Keratinocyte (primary cell): ENCODE measurements around the gene RYR2. TPM values are rescaled to one million over a fixed set of nuclear protein-coding genes. Genes with fewer than 3 reads are reported as not detected.

Experiments used
- DNase-seq: peaks from one replicate; pipeline ENCODE4 v3.0.0-alpha.2; 2011; ENCODE audit warnings: low read depth, missing footprints, low spot score
- FAIRE-seq: peaks from 2 replicates; lab custom pipeline; 2011; peaks lifted over from hg19 to GRCh38; lab: Jason Lieb, UNC
- H2AFZ ChIP-seq: 2 replicates; pipeline ENCODE4 v1.6.0; 2012; ENCODE audit warnings: low read length, control low read depth, inconsistent platforms; ENCODE audit not compliant: control insufficient read depth
- H3K27ac ChIP-seq: 2 replicates; pipeline ENCODE4 v1.5.1; 2011; ENCODE audit warnings: low read length; ENCODE audit not compliant: control insufficient read depth, insufficient read depth
- H3K27me3 ChIP-seq: 3 replicates; pipeline ENCODE4 v1.6.0; 2011; ENCODE audit warnings: low read length; ENCODE audit not compliant: control insufficient read depth, insufficient read depth; ENCODE audit errors: extremely low read depth
- H3K36me3 ChIP-seq, 2 experiments: 2 replicates in 1 of 2; 3 replicates in 1 of 2; pipeline ENCODE4 v1.5.1; 2011; ENCODE audit warnings: low read length in 2 of 2, mild to moderate bottlenecking in 1 of 2; ENCODE audit not compliant: control insufficient read depth in 2 of 2, insufficient read depth in 2 of 2; ENCODE audit errors: extremely low read depth in 1 of 2
- H3K4me1 ChIP-seq: 3 replicates; pipeline ENCODE4 v1.5.1; 2011; ENCODE audit warnings: low read length; ENCODE audit not compliant: control insufficient read depth, insufficient read depth; ENCODE audit errors: extremely low read depth
- H3K4me2 ChIP-seq: 3 replicates; pipeline ENCODE4 v1.6.0; 2011; ENCODE audit warnings: low read depth, low read length; ENCODE audit not compliant: control insufficient read depth, insufficient read depth; ENCODE audit errors: extremely low read depth
- H3K4me3 ChIP-seq, 3 experiments: fragments of 200-600 bp in 1 of 3; sonication (generic) in 1 of 3; 2 replicates in 2 of 3; 3 replicates in 1 of 3; pipeline ENCODE4 v1.5.1; 2011 to 2016; ENCODE audit warnings: low read length in 3 of 3, mild to moderate bottlenecking in 3 of 3, control low read depth in 2 of 3, inconsistent platforms in 1 of 3, low read depth in 1 of 3, mixed read lengths in 1 of 3, mixed run types in 1 of 3, moderate library complexity in 1 of 3; ENCODE audit not compliant: control insufficient read depth in 2 of 3, insufficient read depth in 2 of 3; ENCODE audit errors: extremely low read depth in 1 of 3
- H3K79me2 ChIP-seq: 2 replicates; pipeline ENCODE4 v1.6.0; 2012; ENCODE audit warnings: low read length; ENCODE audit not compliant: control insufficient read depth, insufficient read depth
- H3K9ac ChIP-seq: 3 replicates; pipeline ENCODE4 v1.6.0; 2011; ENCODE audit warnings: low read length; ENCODE audit not compliant: control insufficient read depth, insufficient read depth; ENCODE audit errors: extremely low read depth
- H3K9me1 ChIP-seq: 3 replicates; pipeline ENCODE4 v1.6.0; 2011; ENCODE audit warnings: low read length; ENCODE audit not compliant: control insufficient read depth, insufficient read depth; ENCODE audit errors: extremely low read depth
- H3K9me3 ChIP-seq: 2 replicates; pipeline ENCODE4 v1.5.1; 2012; ENCODE audit warnings: low read depth, low read length; ENCODE audit not compliant: control insufficient read depth
- H4K20me1 ChIP-seq: 3 replicates; pipeline ENCODE4 v1.6.0; 2011; ENCODE audit warnings: low read length; ENCODE audit not compliant: control insufficient read depth, insufficient read depth; ENCODE audit errors: extremely low read depth
- EZH2 ChIP-seq: IDR thresholded peaks from one replicate; pipeline ENCODE4 v1.6.1; 2012; ENCODE audit warnings: inconsistent platforms, mild to moderate bottlenecking, low read length, moderate library complexity
- dilution Hi-C: fragments of 300-500 bp; cut with MboI; formaldehyde crosslinking; loops from one replicate; pipeline ENCODE4 v1.7.0; 2020; ENCODE audit warnings: low sequenced_read_pairs; ENCODE audit not compliant: extremely low pct_ligation_motif_present
- polyA plus RNA-seq, 5 experiments: library from polyadenylated mRNA; depleted of rRNA in 3 of 5; stranded (reverse) in 3 of 5; stranded (forward) in 1 of 5; unstranded in 1 of 5; fragments of >200 nt; gene quantifications; 1 replicate in 1 of 5; 2 replicates in 3 of 5; 3 replicates in 1 of 5; pipeline versions ENCODE4 v1.2.1 to v1.2.3, GENCODE V29; 2011 to 2012; ENCODE audit warnings: missing spikeins in 2 of 5, low read depth in 1 of 5, low replicate concordance in 1 of 5
- TF ChIP-seq, protein P1 (sequence below), 3 experiments: IDR thresholded peaks in 1 of 3; conservative IDR thresholded peaks in 1 of 3; optimal IDR thresholded peaks in 1 of 3; 2 replicates in 2 of 3; 3 replicates in 1 of 3; pipeline versions ENCODE3 to v1.5.1; 2011; ENCODE audit warnings: low read length in 3 of 3, mild to moderate bottlenecking in 3 of 3, moderate library complexity in 2 of 3, control low read depth in 1 of 3, inconsistent platforms in 1 of 3; ENCODE audit not compliant: insufficient read depth in 2 of 3; ENCODE audit errors: extremely low read depth in 1 of 3

The RYR2 gene
- polyA plus RNA-seq, 1 donor (not counting 4 experiments of a cell fraction or from before 2014, with no cell fraction given) = 0.05 TPM

DNA sequence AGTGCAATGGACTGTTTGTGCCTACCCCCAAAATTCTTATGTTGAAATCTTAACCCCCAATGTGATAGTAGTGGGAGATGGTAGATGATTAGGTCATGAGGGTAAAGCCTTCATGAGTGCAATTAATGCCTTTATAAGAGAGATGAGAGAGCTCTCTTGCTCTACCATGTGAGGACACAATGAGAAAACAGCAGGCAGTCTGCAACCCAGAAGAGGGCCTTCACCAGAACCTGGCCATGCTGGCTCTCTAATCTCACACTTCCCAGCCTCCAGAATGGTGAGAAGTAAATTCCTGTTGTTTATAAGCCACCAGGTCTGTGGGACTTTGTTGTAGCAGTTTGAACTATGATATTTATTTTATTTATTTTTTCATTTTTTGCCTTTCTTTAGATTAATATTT, 21.0 kb downstream of the RYR2 start:
- Histone ChIP-seq H3K4me1 (no peaks in the 10 kb centered on the region), H3K9ac (no peak overlapping the region), H3K9me3 (no peaks in the 10 kb centered on the region), H3K9me1 (no peaks in the 10 kb centered on the region), H4K20me1 (no peaks in the 10 kb centered on the region), H3K36me3 (no peaks in the 10 kb centered on the region), H3K27ac (no peak overlapping the region), H2AFZ (no peak overlapping the region), H3K4me3 (no peak overlapping the region), H3K27me3 (no peaks in the 10 kb centered on the region), H3K4me2 (no peak overlapping the region), H3K79me2 (no peaks in the 10 kb centered on the region)
- dilution Hi-C loops = no loop called here
- TF ChIP-seq, protein P1, sequence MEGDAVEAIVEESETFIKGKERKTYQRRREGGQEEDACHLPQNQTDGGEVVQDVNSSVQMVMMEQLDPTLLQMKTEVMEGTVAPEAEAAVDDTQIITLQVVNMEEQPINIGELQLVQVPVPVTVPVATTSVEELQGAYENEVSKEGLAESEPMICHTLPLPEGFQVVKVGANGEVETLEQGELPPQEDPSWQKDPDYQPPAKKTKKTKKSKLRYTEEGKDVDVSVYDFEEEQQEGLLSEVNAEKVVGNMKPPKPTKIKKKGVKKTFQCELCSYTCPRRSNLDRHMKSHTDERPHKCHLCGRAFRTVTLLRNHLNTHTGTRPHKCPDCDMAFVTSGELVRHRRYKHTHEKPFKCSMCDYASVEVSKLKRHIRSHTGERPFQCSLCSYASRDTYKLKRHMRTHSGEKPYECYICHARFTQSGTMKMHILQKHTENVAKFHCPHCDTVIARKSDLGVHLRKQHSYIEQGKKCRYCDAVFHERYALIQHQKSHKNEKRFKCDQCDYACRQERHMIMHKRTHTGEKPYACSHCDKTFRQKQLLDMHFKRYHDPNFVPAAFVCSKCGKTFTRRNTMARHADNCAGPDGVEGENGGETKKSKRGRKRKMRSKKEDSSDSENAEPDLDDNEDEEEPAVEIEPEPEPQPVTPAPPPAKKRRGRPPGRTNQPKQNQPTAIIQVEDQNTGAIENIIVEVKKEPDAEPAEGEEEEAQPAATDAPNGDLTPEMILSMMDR (optimal IDR thresholded peaks at IDR 0.05 in 1 of 3, IDR thresholded peaks at IDR 0.05 in 1 of 3, conservative IDR thresholded peaks at IDR 0.05 in 1 of 3; ENCODE audit: extremely low read depth in 1 of 3, insufficient read depth in 2 of 3, low read length in 3 of 3) = no peak
- TF ChIP-seq EZH2 = no peak
- DNase-seq (no peak), FAIRE-seq (no peak)

DNA sequence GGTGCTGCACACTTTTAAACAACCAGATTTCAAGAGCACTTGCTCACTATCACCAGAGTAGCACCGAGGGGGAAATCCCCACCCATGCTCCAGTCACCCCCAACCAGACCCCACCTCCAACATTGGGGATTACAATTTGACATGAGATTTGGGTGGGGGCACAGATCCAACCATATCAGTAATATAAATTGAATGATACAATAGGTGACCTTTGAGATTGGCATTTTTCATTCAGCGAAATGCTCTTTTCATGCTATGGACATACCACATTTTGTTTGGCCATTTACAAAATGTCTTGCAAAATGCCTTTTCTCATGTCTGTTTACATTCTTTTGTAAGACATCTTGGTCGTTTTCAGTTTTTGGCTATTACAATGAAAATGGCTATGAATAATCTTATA, 23.9 kb downstream of the RYR2 start:
- no peak overlapping the region for H2AFZ ChIP-seq
- no peak for FAIRE-seq
- H3K36me3 ChIP-seq = no peaks in the 10 kb centered on the region
- H3K27me3 ChIP-seq = no peaks in the 10 kb centered on the region
- no peaks in the 10 kb centered on the region for H3K9me1 ChIP-seq
- no peak overlapping the region for H3K9ac ChIP-seq
- no peaks in the 10 kb centered on the region for H3K9me3 ChIP-seq
- no peak for DNase-seq
- no peak overlapping the region for H3K27ac ChIP-seq
- TF ChIP-seq, protein P1 (optimal IDR thresholded peaks at IDR 0.05 in 1 of 3, IDR thresholded peaks at IDR 0.05 in 1 of 3, conservative IDR thresholded peaks at IDR 0.05 in 1 of 3; ENCODE audit: extremely low read depth in 1 of 3, insufficient read depth in 2 of 3, low read length in 3 of 3) = no peak
- TF ChIP-seq EZH2 = no peak
- H3K4me2 ChIP-seq = no peak overlapping the region
- no peaks in the 10 kb centered on the region for H3K4me1 ChIP-seq
- H3K4me3 ChIP-seq = no peak overlapping the region
- no peaks in the 10 kb centered on the region for H4K20me1 ChIP-seq
- no peaks in the 10 kb centered on the region for H3K79me2 ChIP-seq
- dilution Hi-C loops = no loop called here
